GM18520 (cell line): Measurements from ENCODE around the gene GPC3.
"Not testable (repeated sequence)": the region's sequence is repeated elsewhere in the genome, so short reads cannot be mapped to it uniquely, and the experiment has no call there.

Experiments used
- ATAC-seq: cut with Tn5 transposase; IDR thresholded peaks from one replicate; pipeline ENCODE4 v1.9.1; 2021; ENCODE audit not compliant: unreplicated experiment

GPC3 gene

DNA sequence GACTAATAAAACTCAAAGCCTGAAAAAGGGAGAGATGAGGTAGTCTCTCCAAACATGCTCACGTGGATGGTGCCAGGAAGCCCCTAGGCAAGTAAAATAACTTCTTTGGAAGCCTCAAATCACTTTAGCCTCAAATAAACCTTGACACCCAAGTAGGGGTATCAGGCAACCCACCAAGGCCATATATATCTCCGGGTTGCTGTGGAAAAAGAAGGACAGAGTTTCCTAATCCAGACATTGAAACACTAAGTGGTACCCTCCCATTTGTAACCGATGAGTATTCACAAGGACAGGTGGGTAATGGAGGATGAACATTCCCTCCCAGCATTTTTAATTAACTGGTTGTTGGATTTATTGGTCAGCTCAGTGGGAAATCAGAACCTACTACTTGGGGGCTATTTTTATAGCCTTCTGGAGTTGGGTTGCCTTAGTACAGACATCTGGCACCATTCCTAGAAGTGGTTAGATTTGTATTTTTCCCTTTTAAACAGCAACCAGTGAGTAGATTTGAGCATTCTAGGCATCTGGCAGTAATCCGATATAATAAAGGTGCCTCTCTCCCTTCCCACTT lies 87.7 kb downstream of the GPC3 start:
- ATAC-seq, result no peak

DNA sequence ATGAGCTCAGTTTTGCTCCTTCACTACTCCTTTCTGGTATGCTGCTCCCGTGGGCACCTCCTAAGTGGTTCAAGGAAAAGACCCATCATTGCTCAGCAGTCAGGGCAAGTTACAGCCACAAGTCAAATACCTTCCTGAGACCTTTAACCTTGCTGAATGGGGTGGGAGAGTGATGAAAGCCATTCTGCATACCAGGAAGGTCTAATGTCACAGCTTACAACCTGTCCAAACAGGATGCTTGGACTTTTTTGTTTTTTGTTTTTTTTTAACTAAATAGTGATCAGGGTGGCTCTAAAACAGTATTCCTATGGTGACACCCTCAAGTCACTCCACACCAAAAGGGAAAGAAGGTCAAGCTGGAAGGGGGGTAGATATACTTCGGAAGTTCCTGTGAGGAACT lies 93.1 kb downstream of the GPC3 start:
- ATAC-seq, result no peak

- ATAC-seq, result no peak
These were observed 96.4 kb downstream of the GPC3 start for GRCh38 chrX:133888984-133889383.

- ATAC-seq, result not testable (repeated sequence)
These were observed 97.3 kb downstream of the GPC3 start for GRCh38 chrX:133888084-133888483.

- no peak for ATAC-seq
These were observed 100.7 kb downstream of the GPC3 start for GRCh38 chrX:133884430-133885394.

GRCh38 chrX:133881893-133882292 lies 103.5 kb downstream of the GPC3 start:
- ATAC-seq, result no peak

GRCh38 chrX:133881007-133881406 lies 104.4 kb downstream of the GPC3 start:
- no peak for ATAC-seq

- ATAC-seq, result peak; percentile 63
These were observed 105.4 kb downstream of the GPC3 start for GRCh38 chrX:133880032-133880443.

- ATAC-seq, result no peak
These were observed 106.7 kb downstream of the GPC3 start for GRCh38 chrX:133878710-133879109.

DNA sequence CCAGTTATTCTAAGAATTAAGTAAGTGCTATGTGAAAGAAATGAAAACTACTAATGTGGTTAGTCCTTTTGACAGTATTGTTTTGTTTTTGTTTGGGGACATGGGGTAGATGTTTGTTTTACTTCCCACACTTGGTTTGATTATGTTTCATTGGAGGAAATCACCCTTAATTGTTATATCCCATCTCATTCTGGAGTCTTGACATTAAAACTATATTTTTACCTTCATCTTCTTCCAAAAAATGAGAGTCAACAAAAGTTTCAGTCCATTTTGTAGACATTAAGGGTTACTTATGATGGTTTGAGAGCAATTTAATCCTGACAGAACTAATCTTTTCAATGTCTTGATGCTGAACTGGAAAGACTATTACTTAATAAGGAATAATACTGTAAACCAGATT lies 108.7 kb downstream of the GPC3 start:
- ATAC-seq, result no peak

GRCh38 chrX:133869270-133869669 lies 116.1 kb downstream of the GPC3 start:
- ATAC-seq, result no peak

DNA sequence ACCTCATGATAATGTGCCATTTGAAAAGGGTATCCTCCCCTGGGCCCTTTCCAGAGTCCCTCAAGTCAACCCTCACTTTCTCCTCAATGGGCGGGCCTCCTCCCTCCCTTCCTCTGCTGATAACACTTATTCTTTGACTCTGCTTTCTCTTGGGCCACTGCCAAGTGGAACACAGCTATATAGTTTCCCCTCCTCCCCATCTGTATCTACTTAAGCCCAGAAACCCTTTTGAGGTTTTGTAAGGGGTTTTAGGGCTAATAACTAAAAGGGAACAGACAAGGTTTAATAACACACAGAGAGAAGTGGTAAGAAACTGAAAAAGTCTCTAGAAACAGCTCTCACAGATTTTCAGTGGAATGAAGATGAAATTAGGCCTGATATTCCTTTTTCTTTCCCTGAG lies 116.7 kb downstream of the GPC3 start:
- ATAC-seq, result no peak

DNA sequence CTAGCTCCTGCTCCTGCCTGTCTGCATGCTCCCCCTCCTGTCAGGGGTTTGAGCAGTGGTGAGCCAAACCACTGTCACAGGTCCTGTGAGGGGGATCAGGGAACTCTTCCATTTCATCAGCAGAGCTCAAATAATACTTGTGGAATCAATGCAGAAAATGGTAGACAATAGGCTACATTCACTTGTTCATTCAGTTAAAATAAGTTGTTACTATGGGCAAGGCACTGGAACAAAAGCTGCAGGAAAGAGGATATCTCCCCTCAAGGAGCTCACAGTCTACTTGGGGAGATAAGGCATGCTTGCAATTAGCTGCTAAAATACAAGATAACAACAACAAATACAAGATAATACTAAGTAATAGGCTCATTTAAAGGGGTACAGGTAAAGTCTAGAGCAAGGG lies 117.1 kb downstream of the GPC3 start:
- ATAC-seq, result no peak

DNA sequence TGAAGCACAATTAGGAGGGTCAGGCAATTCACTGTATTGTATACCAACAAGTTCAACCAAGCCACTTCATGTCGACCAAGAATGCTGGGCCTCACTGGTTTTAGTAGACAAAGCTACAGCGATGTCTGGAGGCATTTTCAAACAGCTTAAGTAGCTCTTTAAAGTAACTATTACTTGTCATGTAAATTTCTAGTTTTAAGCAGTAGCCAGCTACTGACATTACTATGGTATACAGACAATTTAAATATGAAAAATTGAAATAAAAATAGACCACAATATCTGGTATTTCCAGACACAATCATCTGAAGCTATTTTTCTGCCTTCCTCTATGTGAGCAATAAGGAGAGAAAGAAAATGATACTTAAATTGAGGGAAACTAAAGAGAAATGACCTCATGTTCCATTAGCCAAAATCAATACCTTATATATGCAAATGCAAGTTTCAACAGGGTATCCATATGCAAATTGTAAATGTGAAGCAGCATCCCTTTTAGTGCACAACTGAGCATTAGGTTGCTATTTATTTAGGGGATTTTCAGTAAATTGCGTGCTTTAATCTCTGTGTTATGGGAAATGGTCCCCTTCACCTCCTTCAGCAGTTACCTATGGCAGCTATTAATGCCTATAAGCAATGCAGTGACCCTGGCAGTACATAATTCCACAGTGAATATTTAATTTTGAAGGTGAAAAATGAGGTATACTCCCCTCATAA lies 119.5 kb downstream of the GPC3 start:
- no peak for ATAC-seq

DNA sequence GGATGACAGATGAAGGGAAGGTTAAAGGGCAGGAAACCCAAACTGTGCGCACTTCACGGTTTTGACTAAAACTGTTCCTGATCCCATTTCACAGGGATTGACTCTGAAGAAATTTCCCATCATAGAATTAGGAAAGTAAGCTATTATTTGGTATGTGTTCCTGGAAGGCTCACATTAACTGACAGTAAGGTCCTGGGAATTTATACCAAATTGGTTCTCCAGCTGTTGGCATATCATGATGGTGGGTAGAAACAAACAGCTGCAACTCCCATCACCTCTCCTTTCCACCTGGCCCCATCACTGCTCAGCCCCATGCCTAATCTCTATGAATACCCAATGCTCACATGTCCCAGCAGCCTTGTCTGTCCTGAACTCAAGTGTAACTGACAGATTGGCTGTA lies 121.2 kb downstream of the GPC3 start:
- ATAC-seq, result no peak

DNA sequence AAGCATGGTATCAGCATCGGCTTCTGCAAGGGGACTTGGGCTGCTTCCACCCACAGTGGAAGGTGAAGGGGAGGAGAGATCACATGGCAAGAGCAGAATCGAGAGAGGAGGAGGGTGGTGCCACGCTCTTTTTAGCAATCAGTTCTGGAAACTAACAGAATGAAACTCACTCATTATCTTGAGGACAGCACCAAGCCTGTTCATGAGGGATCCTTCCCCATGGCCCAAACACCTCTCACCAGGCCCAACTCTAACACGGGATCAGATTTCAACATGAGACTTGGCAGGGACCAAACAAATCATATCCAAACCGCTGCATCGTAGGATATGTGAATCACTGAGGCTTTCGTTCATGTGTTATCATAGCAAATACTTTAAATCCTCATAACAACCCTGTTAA lies 125.5 kb downstream of the GPC3 start:
- ATAC-seq, result no peak

DNA sequence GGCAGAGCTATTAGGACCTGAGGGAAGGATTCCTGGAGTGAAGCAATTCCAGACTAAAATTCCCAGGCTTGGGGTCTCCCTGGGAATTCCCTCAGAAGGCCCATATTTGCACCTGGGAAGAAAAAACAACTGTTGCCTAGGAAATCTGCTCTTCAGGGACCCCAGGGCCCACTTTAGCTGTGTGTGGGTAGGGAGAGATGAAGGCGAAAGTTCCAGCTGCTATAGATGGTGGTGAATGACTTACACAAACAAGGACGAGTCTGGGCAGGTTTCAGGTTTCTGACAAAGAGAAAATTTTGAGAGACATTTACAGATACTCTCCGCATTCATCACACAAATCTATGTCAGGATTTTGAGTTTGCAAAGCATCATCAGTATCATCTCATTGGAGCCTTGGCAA lies 126.1 kb downstream of the GPC3 start:
- no peak for ATAC-seq

GRCh38 chrX:133857640-133858269 lies 127.6 kb downstream of the GPC3 start:
- no peak for ATAC-seq

GRCh38 chrX:133856819-133857218 lies 128.6 kb downstream of the GPC3 start:
- no peak for ATAC-seq

DNA sequence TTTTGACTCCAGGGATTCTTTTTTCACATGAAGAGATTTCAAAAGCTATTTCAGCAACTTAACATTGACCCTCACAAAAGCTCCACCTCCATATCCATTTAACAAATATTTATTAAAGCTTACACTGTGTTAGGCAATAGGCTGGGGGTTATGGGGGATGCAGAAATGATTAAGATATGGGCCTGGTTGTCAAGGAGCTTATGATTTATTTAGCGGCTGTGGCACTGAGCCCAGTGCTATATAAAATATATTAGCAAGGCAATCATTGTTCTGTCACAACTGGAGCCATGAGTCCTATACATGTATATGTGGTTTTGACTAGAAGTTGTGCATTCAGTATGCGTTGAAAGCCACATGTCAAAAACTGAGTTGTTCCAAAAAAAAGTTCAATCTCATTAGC lies 131.1 kb downstream of the GPC3 start:
- ATAC-seq, result no peak

DNA sequence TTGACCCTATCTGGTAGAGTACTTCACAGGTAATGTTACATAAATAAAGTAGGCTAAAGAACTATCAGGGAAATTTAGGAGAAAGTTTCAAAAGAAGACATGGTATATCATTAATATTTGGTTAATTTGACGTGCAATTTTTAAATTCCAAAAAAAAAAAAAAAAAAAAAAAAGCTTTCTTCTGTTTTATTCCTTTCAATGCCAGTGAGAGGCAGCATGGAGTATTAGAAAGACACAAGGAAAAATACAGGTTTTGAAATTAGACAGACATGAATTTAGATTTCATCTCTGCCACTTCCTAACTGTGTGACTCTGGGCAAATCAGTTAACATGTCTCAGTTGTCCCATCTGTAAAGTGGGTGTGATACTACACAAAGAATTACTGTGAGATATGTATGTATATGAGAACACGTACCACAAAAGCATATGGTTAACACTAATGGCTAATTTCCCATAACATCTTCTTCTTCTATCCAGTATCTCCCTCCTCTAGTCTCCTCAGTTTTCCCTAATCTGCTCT lies 132.5 kb downstream of the GPC3 start:
- no peak for ATAC-seq
